ENCODE results near the gene RASAL2. TPM values are rescaled to one million over a fixed set of nuclear protein-coding genes. Genes with fewer than 3 reads are reported as not detected.

The RASAL2 gene
- total RNA-seq, 1 experiment from 2014 or later = 22.2 TPM

GRCh38 chr1:178456472-178456871 is 362.6 kb downstream of the RASAL2 start:
- Mint-ChIP-seq H3K4me3 (no peak overlapping the region), H3K9me3 (no peaks in the 10 kb centered on the region), H3K27me3 (ENCODE audit: low read depth) (no peaks in the 10 kb centered on the region), H3K36me3 (ENCODE audit: insufficient read depth in 1 of 3, low read depth in 3 of 3) (peaks cover 2 to 27% (median 16%) of the 10 kb centered on the region in 3 experiments; a peak in 4 of 7 replicates), H3K4me1 (peaks cover 11% of the 10 kb centered on the region in 2 experiments), H3K27ac (no peak overlapping the region; a peak in 1 of 7 replicates)
- Histone ChIP-seq H3K14ac (ENCODE audit: insufficient read depth, low read length) (no peak overlapping the region), H3K9ac (ENCODE audit: extremely low read depth, insufficient read length, low read length) (no peak overlapping the region), H3K56ac (ENCODE audit: insufficient read length, low read depth, low read length) (no peak overlapping the region), H4K20me1 (ENCODE audit: control insufficient read depth, insufficient read depth, insufficient read length) (no peaks in the 10 kb centered on the region), H3K27ac (ENCODE audit: insufficient read length, low read depth, low read length) (no peak overlapping the region), H3K4ac (ENCODE audit: low read depth, low read length) (no peak overlapping the region), H3T11ph (ENCODE audit: low read length) (no peak overlapping the region), H3K9me3 (ENCODE audit: control insufficient read depth, low read depth, low read length) (no peaks in the 10 kb centered on the region), H3K79me2 (ENCODE audit: insufficient read depth, low read length) (no peaks in the 10 kb centered on the region), H2BK120ac (ENCODE audit: low read depth, low read length, poor library complexity, severe bottlenecking) (no peak overlapping the region), H4K5ac (ENCODE audit: insufficient read length, low read depth, low read length) (no peak overlapping the region), H2BK5ac (ENCODE audit: insufficient read length, low read length) (no peak overlapping the region), H3K18ac (ENCODE audit: insufficient read length, low read depth, low read length) (no peak overlapping the region), H3K4me2 (ENCODE audit: insufficient read depth, insufficient read length, low read length) (no peak overlapping the region), H2BK12ac (ENCODE audit: insufficient read length, low read depth, low read length) (no peak overlapping the region), H3K23me2 (ENCODE audit: insufficient read length, low read depth, low read length, poor library complexity, severe bottlenecking) (no peaks in the 10 kb centered on the region), H2AK5ac (ENCODE audit: insufficient read length, low read length) (no peak overlapping the region), H2BK20ac (ENCODE audit: low read depth, low read length, poor library complexity, severe bottlenecking) (no peak overlapping the region), H3K79me1 (ENCODE audit: insufficient read depth, low read depth, low read length, poor library complexity, severe bottlenecking) (no peaks in the 10 kb centered on the region), H3K4me1 (ENCODE audit: insufficient read depth, low read length) (no peaks in the 10 kb centered on the region), H2BK15ac (ENCODE audit: low read depth, low read length) (no peak overlapping the region), H3K23ac (ENCODE audit: insufficient read length, low read depth, low read length) (no peak overlapping the region), H3K27me3 (ENCODE audit: insufficient read depth, low read length) (no peaks in the 10 kb centered on the region), H2AFZ (ENCODE audit: low read length) (no peak overlapping the region), H4K91ac (ENCODE audit: insufficient read length, low read depth, low read length) (no peak overlapping the region), H4K8ac (replicated peaks; ENCODE audit: insufficient read length, low read depth, low read length) (no peak overlapping the region)
- TF ChIP-seq CTCF (conservative IDR thresholded peaks at IDR 0.05) = no peak
- no CpG with 5 or more reads among the region's 13 CpGs for WGBS (ENCODE audit: extremely low coverage, insufficient read length, low lambda C conversion rate)
- no peak for DNase-seq
